ENCODE results near the gene KIF2C. TPM values are rescaled to one million over a fixed set of nuclear protein-coding genes. Genes with fewer than 3 reads are reported as not detected.

KIF2C gene
- total RNA-seq, 2 experiments from 2014 or later: 140 to 159 TPM

- CTCF ChIA-PET (ENCODE audit: unreplicated experiment): no interaction called here
These were observed 63.4 kb downstream of the KIF2C start for GRCh38 chr1:44803062-44803311.

DNA sequence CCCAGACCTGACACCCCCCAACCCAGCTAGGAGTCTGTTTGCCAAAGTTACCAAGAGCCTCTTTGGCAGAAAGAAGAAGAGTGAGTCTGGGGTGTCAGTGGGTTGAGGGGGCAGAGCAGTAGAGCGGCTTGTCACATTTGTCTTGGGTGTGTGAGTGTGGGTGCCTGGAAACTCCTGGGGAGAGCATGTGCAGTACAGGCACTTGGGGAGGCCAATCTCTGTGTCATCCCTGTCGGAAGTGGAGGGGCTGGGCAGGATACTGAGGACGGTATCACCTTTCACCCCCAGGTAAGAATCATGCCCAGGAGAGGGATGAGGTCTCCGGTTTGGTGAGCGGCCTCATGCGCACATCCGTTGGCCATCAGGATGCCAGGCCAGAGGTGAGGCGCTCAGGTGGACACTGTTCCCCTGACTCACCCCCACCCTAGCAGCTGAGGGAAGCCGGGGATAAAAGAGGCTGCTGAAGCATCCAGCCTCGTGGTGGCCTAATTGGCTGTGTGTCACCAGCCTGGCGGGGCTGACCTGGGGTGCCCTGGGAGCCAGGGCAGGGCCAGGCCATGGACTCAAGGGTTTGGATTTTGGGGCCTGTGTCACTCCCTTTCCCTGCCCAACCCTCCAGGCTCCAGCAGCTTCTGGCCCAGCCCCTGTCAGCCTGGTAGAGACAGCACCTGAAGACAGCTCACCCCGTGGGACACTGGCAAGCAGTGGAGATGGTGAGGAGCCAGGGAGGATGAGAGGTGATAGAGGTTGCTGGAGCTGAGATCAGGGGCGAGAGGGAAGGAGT is 63.9 kb downstream of the KIF2C start:
- Histone ChIP-seq H3K9me2 (ENCODE audit: insufficient read depth, low read length) (no peaks in the 10 kb centered on the region), H3K4me1 (ENCODE audit: insufficient read depth, low read length, poor library complexity, severe bottlenecking) (peaks cover 47% of the 10 kb centered on the region), H4K20me1 (ENCODE audit: insufficient read depth, low read length) (no peaks in the 10 kb centered on the region), H3K4me2 (ENCODE audit: low read length) (no peak overlapping the region), H3K27ac (ENCODE audit: low read depth, low read length, poor library complexity, severe bottlenecking) (no peak overlapping the region), H2AFZ (ENCODE audit: low read length) (no peak overlapping the region), H3K79me2 (ENCODE audit: insufficient read depth, low read depth, low read length) (no peaks in the 10 kb centered on the region), H3K4me3 (ENCODE audit: low read depth, low read length, poor library complexity, severe bottlenecking) (no peak overlapping the region), H3K9me3 (ENCODE audit: low read length) (no peaks in the 10 kb centered on the region), H3K36me3 (ENCODE audit: insufficient read depth, low read length) (peaks cover 15% of the 10 kb centered on the region)
- BruUV-seq (replicated peaks): no TSS peak
- no peak for DNase-seq (ENCODE audit: low spot score)
- intact Hi-C loops (cut with micrococcal nuclease; ENCODE audit: unreplicated experiment): no loop called here
- ChIA-PET CTCF (ENCODE audit: unreplicated experiment) (no interaction called here), POLR2A (interaction anchor here (1.1 kb wide), 1 partner anchor 62 kb away, joined by 3 read pairs; no protein-coding TSS in a partner anchor)
- no peak for TF ChIP-seq EZH2phosphoT487 (IDR thresholded peaks at IDR 0.05; ENCODE audit: borderline replicate concordance, low read depth, low read length)
- TF ChIP-seq, protein P1, sequence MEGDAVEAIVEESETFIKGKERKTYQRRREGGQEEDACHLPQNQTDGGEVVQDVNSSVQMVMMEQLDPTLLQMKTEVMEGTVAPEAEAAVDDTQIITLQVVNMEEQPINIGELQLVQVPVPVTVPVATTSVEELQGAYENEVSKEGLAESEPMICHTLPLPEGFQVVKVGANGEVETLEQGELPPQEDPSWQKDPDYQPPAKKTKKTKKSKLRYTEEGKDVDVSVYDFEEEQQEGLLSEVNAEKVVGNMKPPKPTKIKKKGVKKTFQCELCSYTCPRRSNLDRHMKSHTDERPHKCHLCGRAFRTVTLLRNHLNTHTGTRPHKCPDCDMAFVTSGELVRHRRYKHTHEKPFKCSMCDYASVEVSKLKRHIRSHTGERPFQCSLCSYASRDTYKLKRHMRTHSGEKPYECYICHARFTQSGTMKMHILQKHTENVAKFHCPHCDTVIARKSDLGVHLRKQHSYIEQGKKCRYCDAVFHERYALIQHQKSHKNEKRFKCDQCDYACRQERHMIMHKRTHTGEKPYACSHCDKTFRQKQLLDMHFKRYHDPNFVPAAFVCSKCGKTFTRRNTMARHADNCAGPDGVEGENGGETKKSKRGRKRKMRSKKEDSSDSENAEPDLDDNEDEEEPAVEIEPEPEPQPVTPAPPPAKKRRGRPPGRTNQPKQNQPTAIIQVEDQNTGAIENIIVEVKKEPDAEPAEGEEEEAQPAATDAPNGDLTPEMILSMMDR (conservative IDR thresholded peaks at IDR 0.05; ENCODE audit: low read length): no peak

More at GRCh38 chr1:44803062-44803311, 63.4 kb downstream of the KIF2C start:
- Histone ChIP-seq H3K79me2 (ENCODE audit: insufficient read depth, low read depth, low read length) (no peaks in the 10 kb centered on the region), H3K9me3 (ENCODE audit: low read length) (no peaks in the 10 kb centered on the region), H4K20me1 (ENCODE audit: insufficient read depth, low read length) (no peaks in the 10 kb centered on the region), H3K4me1 (ENCODE audit: insufficient read depth, low read length, poor library complexity, severe bottlenecking) (peaks cover 42% of the 10 kb centered on the region), H3K4me2 (ENCODE audit: low read length) (no peak overlapping the region), H3K9me2 (ENCODE audit: insufficient read depth, low read length) (no peaks in the 10 kb centered on the region), H3K27ac (ENCODE audit: low read depth, low read length, poor library complexity, severe bottlenecking) (no peak overlapping the region), H3K4me3 (ENCODE audit: low read depth, low read length, poor library complexity, severe bottlenecking) (no peak overlapping the region), H3K36me3 (ENCODE audit: insufficient read depth, low read length) (peaks cover 15% of the 10 kb centered on the region), H2AFZ (ENCODE audit: low read length) (no peak overlapping the region)
- intact Hi-C loops (cut with micrococcal nuclease; ENCODE audit: unreplicated experiment): no loop called here
- BruUV-seq (replicated peaks): no TSS peak
- no peak for TF ChIP-seq EZH2phosphoT487 (IDR thresholded peaks at IDR 0.05; ENCODE audit: borderline replicate concordance, low read depth, low read length)
- TF ChIP-seq, protein P1 (conservative IDR thresholded peaks at IDR 0.05; ENCODE audit: low read length): no peak
- no peak for DNase-seq (ENCODE audit: low spot score)
- POLR2A ChIA-PET: interaction anchor here (0.9 kb wide), 1 partner anchor 10 kb away, joined by 3 read pairs; no protein-coding TSS in a partner anchor

GRCh38 chr1:44805311-44806024 is 65.8 kb downstream of the KIF2C start:
- Histone ChIP-seq H2AFZ (ENCODE audit: low read length) (no peak overlapping the region), H3K9me2 (ENCODE audit: insufficient read depth, low read length) (no peaks in the 10 kb centered on the region), H3K9me3 (ENCODE audit: low read length) (no peaks in the 10 kb centered on the region), H3K4me3 (ENCODE audit: low read depth, low read length, poor library complexity, severe bottlenecking) (no peak overlapping the region), H3K79me2 (ENCODE audit: insufficient read depth, low read depth, low read length) (no peaks in the 10 kb centered on the region), H3K4me1 (ENCODE audit: insufficient read depth, low read length, poor library complexity, severe bottlenecking) (peaks cover 57% of the 10 kb centered on the region), H3K27ac (ENCODE audit: low read depth, low read length, poor library complexity, severe bottlenecking) (no peak overlapping the region), H3K36me3 (ENCODE audit: insufficient read depth, low read length) (peaks cover 15% of the 10 kb centered on the region), H3K4me2 (ENCODE audit: low read length) (no peak overlapping the region), H4K20me1 (ENCODE audit: insufficient read depth, low read length) (no peaks in the 10 kb centered on the region)
- DNase-seq (ENCODE audit: low spot score): no peak
- ChIA-PET POLR2A (interaction anchor here (0.6 kb wide), 1 partner anchor 498 kb away, joined by 4 read pairs; no protein-coding TSS in a partner anchor), CTCF (ENCODE audit: unreplicated experiment) (no interaction called here)
- intact Hi-C loops (cut with micrococcal nuclease; ENCODE audit: unreplicated experiment): no loop called here
- BruUV-seq (replicated peaks): no TSS peak
- TF ChIP-seq, protein P1 (conservative IDR thresholded peaks at IDR 0.05; ENCODE audit: low read length): peak; percentile 38; the same call in 1 of the 2 replicates
- TF ChIP-seq EZH2phosphoT487 (IDR thresholded peaks at IDR 0.05; ENCODE audit: borderline replicate concordance, low read depth, low read length): no peak

Measured in OCI-LY7 (cell line).